DMS114 treated with DMSO at 0.1 percent for 48 hours (cell line): ENCODE measurements around the gene VPS8.

Source experiments
- DNase-seq: peaks from one replicate; lab custom pipeline; 2025; ENCODE audit not compliant: unreplicated experiment; lab: John Stamatoyannopoulos, UW

The VPS8 gene

DNA sequence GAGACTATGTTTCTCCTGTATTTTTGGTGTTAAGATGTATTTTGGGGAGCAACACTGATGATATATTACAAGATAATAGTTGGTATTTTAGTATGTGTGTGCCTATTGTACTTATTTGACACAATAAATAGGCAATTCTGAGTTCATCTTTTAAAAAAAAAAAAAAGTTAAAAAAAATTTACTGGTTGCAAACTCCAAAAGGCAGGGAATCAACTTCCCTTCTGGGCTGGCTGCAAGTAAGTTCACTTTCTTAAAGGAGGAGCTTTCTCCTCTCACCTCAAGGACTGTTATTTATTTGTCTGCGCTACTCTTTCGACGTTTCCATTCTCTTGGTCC lies 335 bp upstream of the VPS8 start:
- DNase-seq = no peak

DNA sequence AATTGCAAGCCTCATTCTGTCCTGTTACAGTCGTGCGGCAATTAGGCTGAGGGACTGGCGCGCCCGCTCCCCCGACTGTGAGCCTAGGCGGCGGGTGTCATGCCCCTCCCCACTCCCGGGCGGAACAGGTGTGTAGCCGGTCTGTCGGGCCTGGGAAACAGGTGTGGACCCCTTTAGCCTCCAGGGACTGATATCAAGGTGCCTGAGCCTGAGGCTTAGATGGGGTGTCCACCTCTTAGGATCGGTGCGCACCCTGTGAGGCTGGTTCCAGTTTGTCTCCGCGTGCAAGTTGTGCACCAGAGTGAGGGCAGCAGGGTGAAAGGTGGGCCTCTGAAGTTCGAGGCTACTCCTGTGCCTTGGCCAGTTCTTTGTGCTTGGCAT lies 686 bp downstream of the VPS8 start:
- no peak for DNase-seq

DNA sequence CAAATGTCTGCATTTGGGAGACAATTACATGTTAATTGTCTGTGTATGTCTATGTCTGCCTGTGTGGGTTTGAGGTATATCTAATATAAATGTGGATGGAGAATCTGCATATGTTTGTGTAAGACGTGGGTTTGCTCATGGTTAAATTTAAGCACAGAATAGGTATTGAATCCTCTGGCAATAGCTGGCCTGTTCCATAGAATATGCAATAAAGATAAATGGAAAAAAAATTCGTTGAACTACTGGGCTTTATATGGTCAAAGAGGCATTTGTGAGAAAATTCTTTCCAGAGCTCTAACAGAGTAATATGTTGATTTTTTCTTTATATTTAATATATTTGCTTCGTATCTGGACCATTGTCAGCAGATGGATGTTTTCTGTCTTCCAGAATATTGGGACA lies 1.4 kb downstream of the VPS8 start:
- DNase-seq = no peak

DNA sequence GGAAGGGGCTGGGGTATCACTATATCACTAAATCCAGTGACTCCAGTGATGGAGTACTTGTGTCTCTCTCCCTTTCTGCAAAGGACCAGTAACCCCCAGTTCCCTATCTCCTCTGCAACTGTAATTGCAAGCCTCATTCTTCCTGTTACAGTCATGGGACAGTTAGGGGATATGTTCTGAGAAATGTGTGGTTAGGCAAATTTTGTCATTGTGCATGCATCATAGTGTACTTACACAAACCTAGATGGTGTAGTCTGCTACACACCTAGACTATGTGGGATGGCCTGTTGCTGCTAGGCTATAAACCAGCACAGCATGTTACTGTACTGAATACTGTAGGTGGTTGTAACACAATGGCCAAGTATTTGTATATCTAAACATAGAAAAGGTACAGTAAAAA lies 2.2 kb downstream of the VPS8 start:
- no peak for DNase-seq

DNA sequence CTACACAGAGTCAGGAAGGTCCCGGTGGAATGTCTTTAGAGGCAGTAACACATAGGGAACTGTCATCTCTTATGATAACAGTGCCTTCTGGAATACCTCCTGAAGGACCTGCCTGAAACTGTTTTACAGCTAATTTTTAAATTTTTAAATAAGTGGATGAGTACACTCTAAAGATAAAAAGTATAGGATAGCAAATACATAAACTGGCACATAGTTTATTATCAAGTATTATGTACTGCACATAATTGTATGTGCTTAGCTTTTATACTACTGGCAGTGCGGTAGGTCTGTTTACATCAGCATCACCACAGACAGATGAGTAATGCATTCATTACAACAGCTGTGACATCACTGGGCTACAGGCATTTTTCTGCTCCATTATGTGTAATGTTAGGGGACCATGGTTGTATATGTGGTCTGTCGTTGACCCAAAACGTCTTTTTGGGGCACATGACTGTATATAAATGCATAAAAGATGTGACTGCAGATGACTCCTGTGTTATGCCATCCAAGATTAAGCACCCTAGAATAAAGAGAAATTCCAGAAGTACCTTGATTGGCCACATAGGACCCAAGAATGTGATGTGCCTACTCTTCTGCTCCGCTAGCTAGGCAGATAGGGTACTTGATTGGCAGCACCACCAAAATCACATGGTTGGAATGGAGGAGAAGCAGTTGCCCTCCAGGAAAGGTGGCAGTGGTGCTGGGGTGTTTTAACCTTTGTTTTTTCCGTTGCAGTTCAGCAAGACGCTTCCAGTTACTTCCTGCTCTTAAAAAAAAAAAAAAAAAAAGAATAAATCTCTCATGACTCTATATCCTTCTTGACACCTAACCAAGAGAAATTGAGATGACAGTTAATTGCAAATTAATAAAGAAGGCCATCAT lies 3.3 kb downstream of the VPS8 start:
- DNase-seq = no peak

DNA sequence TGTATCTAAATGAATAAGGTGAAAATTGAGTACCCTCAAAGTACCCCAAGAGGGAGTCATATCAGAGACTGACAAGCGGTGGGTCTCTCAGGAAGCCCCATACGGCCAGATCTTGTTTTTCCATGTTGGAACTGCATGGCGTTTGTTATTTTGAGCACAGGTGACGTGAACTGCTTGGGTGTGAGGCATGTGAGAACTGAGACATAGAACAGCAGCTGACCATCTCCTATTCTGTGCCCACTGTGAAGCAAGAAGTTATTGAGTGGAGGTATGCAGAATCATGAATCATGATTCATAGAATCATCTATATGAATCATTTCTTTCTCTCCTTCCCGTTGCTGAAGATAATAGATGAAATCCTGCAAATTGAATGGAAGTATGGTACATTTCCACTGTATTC lies 4.6 kb downstream of the VPS8 start:
- no peak for DNase-seq

DNA sequence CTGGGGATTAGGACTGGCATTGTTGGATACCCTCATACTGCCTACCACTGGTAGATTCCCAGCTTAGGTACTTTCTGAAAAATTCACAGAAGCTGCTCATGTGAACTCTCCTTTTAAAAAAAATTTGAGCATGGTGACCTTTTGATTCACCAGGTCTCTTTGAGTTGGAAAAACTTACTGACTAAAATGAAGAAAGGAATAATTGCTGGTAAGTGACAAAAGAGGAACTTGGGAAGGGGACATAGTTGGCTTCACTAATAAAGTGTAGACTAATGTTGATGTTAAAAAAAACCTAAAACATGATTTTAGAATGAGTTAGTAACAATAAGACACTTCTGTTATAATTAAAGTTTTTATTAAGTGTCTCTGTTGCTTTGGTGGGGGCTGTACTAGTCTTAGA lies 8.6 kb downstream of the VPS8 start:
- DNase-seq = no peak

DNA sequence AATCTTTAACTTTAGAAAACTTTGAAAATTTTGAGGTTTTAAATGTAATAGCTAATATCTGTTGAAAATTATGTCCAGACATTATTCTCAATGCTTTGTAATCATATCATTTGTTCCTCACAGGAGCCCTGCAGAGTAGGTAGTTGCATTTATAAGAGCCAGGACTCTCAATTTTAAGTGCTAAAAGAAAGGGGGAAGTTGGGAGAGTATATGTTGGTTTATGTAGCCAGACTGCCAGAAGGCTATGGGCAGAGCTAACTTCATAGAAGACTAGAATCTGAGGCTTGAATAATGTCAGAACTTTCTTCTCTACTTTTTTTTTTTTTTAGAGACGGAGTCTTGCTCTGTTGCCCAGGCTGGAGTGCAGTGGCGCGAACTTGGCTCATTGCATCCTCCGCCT lies 9.1 kb downstream of the VPS8 start:
- no peak for DNase-seq

DNA sequence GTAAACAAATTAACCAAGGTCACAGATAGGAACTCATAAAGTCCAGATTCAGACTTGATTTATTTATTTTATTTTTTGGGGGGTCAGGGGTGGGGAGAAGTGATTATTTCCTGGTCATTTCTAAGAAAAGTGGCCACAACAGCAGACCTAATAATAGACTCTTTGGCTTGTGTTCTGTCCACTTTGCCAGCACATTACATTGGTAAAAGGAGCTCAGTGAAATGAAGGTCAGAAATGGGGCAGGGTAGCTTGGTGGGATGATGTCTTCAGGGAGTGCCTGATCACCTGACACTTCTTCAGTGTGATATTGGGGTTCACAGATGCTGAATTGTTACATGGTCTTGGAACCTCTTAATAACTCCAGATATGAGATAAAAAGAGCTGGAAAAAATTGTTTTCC lies 10.1 kb downstream of the VPS8 start:
- DNase-seq = no peak

DNA sequence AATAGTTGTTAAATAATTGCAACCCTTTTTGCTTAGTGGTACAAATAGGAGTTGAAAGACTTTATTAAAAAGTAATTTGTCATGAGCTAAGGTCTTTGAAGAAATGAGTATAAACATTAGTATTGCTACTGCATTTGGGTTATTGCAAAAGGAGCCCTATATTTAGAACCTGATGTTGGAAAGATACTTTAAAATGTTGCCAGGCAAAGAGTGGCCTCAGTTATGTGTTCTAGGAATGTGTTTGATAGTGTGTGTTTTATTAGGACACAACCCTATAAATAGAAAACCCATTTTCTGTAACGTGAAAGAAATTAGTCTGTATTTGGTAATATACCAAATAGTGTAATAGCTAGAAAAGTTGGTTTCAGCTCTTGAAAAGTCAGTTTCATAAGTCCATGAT lies 10.7 kb downstream of the VPS8 start:
- DNase-seq = no peak

DNA sequence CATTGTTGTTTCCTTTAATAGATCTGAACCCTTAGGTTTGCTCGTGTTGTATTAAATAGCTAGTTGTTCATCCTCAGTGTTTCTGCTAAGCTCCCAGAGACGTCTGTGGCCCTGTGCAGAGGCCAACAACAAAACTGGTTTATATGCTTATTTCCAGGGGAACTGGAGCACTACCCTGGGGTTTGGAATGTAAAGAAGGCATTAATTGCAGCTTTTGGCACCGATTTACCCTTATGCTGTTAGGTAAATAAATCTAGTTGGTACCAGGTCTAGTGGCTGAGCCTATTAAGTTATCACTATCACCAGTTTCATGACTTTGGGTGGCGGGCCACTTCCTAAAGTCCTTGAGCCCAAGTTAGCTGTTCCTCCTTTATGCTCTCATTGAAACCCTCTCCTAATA lies 12.0 kb downstream of the VPS8 start:
- DNase-seq = no peak

DNA sequence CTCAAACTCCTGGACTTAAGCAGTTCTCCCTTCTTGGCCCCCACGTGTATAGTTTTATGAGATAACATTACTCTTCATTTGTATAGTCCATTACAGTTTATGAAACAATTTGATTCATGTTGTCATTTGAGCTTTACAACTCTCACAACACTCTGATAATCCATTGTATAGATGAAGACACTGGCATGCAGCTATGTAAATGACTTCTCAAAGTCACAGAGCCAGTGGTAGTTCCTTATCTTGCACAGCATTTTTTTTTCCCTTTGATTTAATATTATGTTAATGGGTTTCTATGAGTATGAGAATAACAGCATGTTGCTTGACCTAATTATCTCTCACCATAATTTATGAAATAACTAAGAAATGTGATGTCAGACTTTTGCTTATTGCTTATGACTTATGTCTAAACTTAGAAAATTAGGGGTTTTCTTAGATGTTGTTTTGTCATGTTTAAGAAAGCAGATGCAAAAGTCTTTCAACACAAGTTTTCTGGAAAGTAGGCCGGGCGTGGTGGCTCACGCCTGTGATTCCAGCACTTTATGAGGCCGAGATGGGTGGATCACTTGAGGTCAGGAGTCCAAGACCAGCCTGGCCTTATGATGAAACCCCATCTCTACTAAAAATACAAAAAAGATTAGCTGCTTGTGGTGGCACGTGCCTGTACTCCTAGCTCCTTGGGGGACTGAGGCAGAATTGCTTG lies 13.3 kb downstream of the VPS8 start:
- no peak for DNase-seq

DNA sequence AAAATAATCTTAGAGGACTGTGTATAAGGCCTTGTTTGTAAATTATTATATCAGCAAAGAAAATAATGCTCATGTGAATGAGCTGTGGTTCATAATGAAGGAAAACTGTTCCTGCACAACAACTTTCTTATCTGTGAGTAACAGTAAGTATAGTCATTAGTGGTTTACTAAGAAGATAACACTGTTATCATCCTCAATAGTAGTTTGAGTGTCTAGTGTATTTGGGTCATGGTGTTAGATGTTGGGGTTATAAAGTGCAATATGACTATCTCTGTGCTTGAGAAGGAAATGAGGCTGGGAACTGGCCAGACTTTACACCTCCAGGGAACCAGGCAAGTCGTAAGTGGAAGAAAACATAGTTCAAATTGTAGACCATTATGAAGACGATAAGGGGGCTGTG lies 15.6 kb downstream of the VPS8 start:
- DNase-seq = no peak

DNA sequence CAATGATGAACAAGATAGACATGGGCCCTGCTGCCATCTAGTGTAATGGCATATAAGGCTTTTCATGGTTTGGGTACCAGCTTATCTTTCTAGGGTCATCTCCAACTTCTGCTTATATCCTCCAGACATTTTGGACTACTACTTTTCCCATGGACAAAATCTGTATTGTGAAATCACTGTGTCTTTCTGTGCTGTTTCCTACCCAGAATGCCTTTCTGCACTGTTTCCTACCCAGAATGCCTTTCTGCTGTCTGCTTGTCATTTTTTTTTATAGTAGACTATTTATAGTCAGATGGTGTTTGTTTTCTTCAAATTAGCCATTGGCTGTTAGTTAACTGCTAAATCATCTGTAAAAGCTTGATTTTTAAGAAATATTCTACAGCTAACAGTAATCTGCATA lies 20.1 kb downstream of the VPS8 start:
- DNase-seq = no peak

DNA sequence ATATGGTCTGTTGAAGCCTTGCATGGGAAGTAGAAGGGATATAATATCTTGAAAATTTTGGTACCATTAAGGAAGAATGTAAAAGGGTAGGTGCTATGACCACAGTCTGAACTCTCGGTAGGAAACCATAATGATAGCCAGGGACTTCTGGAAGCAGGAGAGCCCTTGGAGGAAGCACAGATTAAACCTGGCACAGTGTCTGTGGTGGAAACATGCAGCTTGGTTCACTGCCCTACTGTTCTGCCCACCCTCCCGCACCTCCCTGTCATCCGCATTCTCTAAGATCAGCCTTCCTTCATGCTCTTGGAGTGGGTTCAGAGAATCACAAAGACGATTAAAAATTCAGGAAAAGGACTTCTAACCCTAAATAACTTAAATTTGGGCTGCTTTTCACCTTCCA lies 20.9 kb downstream of the VPS8 start:
- DNase-seq = no peak

DNA sequence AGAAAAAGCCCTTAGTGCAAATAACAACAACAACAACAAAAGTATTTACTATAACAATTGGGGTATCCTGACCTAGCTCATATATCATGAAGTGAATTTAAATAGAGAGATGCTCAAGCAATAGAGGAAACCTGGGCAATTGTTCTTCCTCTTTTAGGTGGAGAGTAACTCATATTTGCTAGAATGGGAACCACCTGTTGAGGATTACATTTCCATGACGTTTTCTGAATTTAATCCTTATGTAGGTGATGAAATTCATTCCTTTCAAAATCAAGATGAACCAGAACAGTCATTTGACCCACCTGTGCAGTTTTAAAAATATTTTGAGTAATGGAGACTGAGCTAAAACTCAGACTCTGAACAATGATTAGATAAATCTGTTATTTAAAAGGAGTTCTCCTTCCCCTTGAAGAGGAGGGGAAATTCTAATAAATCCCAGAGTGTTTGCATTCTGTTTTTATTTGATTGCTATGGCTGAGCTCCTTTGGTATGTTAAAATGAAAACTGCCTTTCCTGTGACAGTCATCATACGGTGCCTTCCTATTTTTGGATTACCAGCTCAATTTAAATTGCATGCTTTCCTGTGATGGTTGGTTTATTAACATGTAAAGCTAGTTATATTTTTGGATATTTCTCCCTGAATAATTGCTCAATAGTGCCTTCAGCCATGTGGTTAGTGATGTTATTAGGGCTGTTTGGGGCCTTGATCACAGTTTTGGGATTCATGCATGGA lies 24.3 kb downstream of the VPS8 start:
- DNase-seq = no peak

DNA sequence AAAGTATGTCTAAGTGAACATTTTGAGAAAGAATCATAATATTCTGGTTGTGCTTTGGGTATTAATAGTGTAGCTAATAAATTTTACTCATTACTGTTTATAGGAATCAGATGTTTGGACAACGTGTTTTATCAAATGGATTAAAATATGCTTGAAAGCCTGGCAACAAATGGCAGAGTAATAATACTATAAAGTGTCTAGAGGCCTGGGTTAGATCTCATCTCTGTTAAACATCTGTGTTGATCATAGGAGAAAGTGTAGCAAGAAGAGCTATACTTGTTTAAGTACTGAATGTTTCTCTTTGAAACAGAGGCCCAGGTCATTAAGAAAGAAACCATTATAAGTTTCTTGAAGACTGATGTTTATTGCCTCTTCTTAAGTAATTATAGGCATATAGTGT lies 30.5 kb downstream of the VPS8 start:
- no peak for DNase-seq

DNA sequence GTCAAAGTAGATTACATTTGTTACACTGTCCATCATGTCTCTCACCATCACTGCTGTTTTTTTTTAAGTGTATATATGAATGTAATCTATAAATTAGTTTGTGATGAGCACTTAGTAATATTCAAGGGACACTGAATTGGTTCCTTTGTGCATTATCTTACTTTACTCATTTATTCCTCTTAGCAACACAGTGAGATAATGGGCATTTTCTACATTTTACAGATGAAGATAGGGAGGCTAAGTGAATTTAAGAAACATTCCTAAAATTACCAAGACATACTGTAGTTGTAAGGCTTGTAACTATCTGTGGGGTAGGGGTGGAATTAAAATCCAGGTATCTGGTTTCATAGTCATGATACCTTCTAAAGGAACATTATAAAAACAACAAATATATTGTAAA lies 33.9 kb downstream of the VPS8 start:
- no peak for DNase-seq

DNA sequence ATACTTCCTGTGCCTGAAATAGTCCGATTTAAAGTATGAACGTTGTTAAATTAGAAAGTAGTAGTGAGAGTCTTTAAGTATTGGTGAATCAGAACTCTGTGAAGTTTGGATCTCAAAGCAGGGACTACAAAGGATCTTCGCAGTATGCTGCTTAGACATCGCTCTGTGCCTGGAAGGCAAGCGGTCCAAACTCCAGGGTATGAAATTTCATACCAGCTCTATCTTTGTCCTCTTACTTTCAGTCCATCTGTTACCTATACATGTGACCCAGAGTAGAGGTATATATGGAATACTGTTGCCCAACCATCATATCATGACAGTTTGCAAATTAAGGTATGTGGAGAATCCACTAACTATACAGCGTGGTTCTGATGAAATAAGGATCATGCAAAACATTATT lies 34.5 kb downstream of the VPS8 start:
- no peak for DNase-seq

DNA sequence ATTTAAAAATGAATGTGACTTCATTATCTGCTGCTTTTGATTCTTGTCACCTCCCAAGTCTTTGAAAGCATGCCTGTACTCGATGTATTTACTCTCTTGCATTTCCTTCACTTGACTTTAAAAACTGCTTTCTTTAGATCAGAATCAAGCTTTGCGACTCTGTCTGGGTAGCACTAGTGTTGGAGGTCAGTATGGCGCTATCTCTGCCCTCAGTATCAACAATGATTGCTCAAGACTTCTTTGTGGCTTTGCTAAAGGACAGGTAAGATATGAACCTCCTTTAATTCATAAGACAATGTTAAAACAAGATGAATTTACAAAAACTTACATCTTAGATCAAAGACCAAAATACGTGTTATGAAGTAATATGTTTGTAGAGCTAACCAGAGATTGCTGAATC lies 37.0 kb downstream of the VPS8 start:
- no peak for DNase-seq

DNA sequence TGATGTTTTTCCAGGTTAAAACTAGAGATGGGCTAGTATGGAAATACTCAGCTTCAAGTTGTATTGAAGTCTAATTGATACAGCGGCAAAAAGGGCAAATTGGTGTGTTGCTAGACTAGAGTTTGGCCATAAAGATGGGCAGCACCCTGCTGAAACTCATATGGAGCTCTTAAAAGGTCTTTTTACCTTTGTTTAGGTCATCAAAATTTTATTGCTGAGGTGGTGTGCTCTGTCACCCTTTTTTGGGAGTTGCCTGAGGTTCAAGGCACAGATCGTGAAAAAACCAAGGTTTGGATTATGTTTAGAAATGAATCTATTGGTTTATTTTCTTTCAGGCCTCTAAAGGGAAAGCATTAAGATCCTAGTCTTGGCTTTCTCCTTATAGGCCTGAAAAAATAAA lies 38.2 kb downstream of the VPS8 start:
- no peak for DNase-seq

DNA sequence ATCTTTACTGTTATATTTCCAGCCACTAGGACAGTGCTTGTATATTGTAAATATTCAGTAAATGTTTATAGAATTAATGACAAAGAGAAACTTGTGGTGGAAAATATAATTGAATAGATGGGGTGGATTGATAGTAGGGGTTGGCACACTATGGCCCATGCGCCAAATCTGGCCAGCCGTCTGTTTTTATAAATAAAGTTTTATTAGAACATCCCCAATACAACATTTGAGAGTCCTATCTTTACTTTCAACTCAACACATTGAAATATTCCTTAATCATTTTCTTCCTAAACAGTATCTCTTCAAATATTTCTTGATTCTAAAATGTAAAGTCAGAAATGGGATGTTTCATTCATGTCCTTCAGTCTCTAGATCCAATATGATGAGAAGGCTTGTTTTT lies 45.1 kb downstream of the VPS8 start:
- no peak for DNase-seq
